RWPE1 (cell line): ENCODE results near the gene LSS.

ENCODE experiments used
- CTCF ChIA-PET: fragments of 350-600 bp; sonication (Branson Sonifier 250); formaldehyde crosslinking; extraction: SDS; loops from one replicate; lab custom pipeline; 2021; lab: Yijun Ruan, JAX
- POLR2A ChIA-PET: fragments of 400-600 bp; formaldehyde crosslinking; extraction: SDS; loops from one replicate; lab custom pipeline; 2020; ENCODE audit warnings: antibody characterized with exemption; ENCODE audit not compliant: low non-redundant PET; lab: Yijun Ruan, JAX
- DNase-seq: peaks from one replicate; pipeline ENCODE4 v3.0.0; 2012; ENCODE audit warnings: low spot score
- H3K27ac ChIP-seq: fragments of 450-650 bp; 2 replicates; pipeline ENCODE4 v1.5.1; 2017
- CTCF ChIP-seq: fragments of 450-650 bp; conservative IDR thresholded peaks from 2 replicates; pipeline ENCODE4 v1.5.1; 2017; ENCODE audit warnings: low read depth, mild to moderate bottlenecking

Gene LSS

GRCh38 chr21:46228345-46229051, at the start of gene LSS:
Gene LSS, minus strand, starts transcription at chr21:46228774. Its CDS starts 29 bp downstream, at chr21:46228745.
- no peak for TF ChIP-seq CTCF
- peak within 1 kb of the TSS; percentile 80 for H3K27ac ChIP-seq
- CTCF ChIA-PET = no interaction called here
- DNase-seq = peak; percentile 99
- POLR2A ChIA-PET = no interaction called here

- no peak for DNase-seq
- no peak overlapping the region for H3K27ac ChIP-seq
- ChIA-PET POLR2A (interaction anchor here (0.7 kb wide), 1 partner anchor 14 kb away, joined by 3 read pairs; no protein-coding TSS in a partner anchor), CTCF (interaction anchor here (0.7 kb wide), 1 partner anchor 127 kb away, joined by 4 read pairs; no protein-coding TSS in a partner anchor)
- no peak for TF ChIP-seq CTCF
These were observed 46.3 kb upstream of the LSS start for GRCh38 chr21:46274797-46275390.

GRCh38 chr21:46273341-46273740, 44.8 kb upstream of the LSS start:
- ChIA-PET POLR2A (interaction anchor here (0.7 kb wide), 1 partner anchor 13 kb away, joined by 5 read pairs; no protein-coding TSS in a partner anchor), CTCF (no interaction called here)
- no peak overlapping the region for H3K27ac ChIP-seq
- DNase-seq = no peak
- TF ChIP-seq CTCF = no peak

GRCh38 chr21:46269466-46269865, 40.9 kb upstream of the LSS start:
- ChIA-PET CTCF (interaction anchor here (0.7 kb wide), 1 partner anchor 20 kb away, joined by 3 read pairs; no protein-coding TSS in a partner anchor), POLR2A (no interaction called here)
- no peak overlapping the region for H3K27ac ChIP-seq
- no peak for DNase-seq
- no peak for TF ChIP-seq CTCF

GRCh38 chr21:46268371-46268770, 39.8 kb upstream of the LSS start:
- DNase-seq = no peak
- CTCF ChIA-PET = no interaction called here
- POLR2A ChIA-PET = no interaction called here
- no peak overlapping the region for H3K27ac ChIP-seq
- TF ChIP-seq CTCF = no peak

- ChIA-PET POLR2A (no interaction called here), CTCF (no interaction called here)
- no peak for TF ChIP-seq CTCF
- DNase-seq = no peak
- no peak overlapping the region; the same call in 1 of the 2 replicates for H3K27ac ChIP-seq
These were observed 38.4 kb upstream of the LSS start for GRCh38 chr21:46266946-46267345.
